Fibroblast of skin of scalp (primary cell): Measurements from ENCODE around the gene PTPRN2.
"Not testable (repeated sequence)": the region's sequence is repeated elsewhere in the genome, so short reads cannot be mapped to it uniquely, and the experiment has no call there.

Source experiments
- DNase-seq: peaks from one replicate; pipeline ENCODE4 v3.0.0-alpha.2; 2013

PTPRN2 gene

DNA sequence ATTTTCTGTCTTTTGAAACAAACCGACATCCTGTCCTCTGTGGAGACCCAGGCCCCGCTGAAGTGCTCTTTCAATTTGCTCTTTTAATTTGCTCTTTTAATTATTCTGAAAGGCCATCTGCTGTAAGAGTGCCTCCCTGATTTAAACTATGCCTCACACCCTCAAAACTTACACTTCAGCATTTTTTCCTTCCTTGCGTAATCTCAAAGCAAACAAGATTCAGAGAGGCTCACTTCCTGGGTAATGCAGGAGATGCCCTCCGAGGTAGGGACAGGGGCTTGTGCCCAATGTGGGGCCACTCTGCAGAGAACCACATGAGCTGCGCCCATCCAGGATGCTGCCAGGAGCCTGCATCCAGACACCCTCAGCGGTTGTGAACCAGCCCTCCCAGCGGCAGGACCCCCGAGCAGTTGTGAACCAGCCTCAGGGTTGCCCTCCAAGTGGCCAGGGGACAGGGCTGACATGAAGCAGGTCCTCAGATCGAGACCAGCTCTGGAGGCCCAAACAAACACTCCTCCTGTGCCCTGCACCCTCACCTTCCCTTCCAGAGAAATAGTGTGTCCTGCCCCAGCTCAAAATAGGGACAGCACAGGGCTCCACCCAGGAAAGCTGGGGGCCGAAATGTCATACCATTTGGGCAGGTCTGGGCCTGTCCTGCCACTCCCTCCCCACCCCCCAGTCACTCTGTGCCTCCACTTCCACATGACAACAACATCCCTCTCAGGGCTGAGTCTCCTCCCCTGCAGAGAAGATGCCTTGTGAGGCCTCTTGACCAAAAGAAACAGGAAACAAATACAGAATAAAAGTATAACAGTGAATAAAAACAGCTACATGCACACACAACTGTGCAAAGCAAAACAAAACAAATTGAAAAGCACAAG, 190.4 kb downstream of the PTPRN2 start:
- DNase-seq = no peak

DNA sequence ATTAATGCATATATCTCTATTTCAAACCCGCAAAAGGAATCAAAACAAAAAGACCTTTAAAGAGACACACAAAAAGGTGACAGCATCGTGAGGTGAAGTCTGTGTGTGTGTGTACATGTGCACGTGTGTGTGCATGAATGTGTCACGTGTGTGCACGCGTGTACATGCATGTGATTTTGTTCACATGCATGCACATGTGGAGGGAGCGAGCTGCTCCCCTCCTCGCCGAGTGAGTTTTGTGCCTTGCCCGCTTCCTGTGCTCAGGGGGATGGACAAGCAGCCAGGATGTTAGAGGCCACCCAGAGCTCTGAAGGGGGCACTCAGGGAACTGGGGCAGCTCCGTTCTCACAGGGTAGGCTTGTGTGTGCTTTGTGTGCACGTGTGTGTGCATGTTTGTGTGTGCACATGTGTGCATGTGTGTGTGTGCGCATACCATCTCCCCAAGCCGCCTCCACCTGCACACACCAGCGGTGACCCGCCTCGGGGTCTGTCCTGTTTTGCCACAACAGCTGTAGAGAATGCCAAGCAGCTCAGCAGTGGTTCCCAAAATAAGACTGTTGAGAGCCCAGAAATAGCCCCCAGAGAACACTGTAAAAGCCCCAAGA, 191.2 kb downstream of the PTPRN2 start:
- no peak for DNase-seq

GRCh38 chr7:158395780-158396278, 191.8 kb downstream of the PTPRN2 start:
- no peak for DNase-seq

GRCh38 chr7:158395349-158395748, 192.3 kb downstream of the PTPRN2 start:
- DNase-seq = no peak

DNA sequence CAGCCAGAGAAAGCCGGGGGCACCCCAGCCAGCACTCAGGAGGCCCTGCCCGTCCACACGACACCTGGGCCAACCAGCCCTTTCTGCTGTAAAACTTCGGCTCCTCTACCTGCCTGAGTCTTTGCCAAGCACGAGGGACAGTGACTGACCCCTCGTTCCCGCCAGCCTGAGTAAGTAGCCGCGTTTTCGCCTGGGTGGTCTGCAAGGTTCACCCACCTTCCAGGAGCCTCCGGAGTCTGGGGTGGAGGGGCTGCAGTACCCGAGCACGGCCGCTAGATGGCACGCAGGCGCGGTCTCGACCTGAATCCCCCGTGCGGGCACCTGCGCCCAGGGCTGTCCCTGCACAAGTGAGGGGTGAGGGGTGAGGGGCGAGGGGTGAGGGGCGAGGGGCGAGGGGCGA, 192.7 kb downstream of the PTPRN2 start:
- no peak for DNase-seq

GRCh38 chr7:158393926-158394625, 193.5 kb downstream of the PTPRN2 start:
- no peak for DNase-seq

DNA sequence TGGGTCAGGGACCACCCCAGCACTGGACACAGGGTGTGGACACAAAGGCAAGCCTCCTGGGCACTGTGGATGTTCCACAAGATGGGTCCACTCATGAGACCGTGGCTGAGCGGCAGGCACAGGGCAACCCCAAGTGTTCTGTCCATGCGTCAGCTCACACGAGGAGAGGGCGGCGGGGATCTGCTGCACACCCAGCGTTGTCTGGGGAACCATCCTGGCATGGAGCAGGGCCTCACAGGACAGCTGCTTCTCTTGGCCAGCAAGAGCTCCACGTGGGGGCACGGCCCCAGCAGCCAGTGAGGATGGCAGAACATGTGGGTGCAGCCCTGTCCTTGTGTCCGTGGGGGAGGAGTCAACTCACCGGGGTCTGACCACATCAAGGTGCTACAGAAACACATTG, 195.4 kb downstream of the PTPRN2 start:
- DNase-seq = no peak

DNA sequence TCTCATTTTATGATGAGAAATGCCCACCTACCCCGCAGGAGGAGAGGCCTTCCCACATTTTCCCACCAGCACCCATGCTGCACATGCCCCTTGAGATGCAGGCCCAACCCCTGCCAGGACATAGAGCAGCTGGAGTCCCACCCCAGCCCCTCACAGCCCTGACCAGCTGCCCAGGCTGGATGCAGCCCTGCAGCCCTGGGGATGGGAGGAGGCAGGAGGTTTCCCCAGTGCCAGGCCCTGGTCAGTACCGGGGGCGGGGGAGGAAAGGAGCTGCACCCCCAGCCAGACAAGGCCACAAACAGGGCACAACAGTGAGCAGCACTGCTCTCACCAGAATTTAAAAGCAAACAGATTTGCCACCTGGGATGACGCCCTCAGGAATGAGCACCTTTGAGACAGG, 196.1 kb downstream of the PTPRN2 start:
- no peak for DNase-seq

- DNase-seq = no peak
Measured at GRCh38 chr7:158391141-158391540, 196.5 kb downstream of the PTPRN2 start.

DNA sequence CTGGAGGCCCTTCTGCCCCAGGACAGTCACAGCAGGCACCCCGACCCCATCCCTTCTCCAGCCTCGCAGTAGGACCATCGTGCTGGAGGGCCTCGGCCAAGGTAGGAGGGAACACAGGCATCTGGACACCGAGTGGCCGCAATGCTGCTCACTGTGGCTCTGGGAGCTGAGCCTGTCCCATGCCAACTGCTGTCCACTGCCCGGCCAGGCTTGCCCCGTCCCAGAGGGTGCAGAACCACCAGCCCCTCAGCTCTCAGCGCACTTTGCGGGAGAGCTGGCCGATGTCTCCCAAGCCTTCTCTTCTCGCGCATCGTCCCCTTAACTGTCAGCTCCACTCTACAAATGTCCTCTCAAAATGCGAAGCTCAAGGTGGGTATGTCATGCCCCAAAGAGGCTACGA, 197.2 kb downstream of the PTPRN2 start:
- DNase-seq = no peak

DNA sequence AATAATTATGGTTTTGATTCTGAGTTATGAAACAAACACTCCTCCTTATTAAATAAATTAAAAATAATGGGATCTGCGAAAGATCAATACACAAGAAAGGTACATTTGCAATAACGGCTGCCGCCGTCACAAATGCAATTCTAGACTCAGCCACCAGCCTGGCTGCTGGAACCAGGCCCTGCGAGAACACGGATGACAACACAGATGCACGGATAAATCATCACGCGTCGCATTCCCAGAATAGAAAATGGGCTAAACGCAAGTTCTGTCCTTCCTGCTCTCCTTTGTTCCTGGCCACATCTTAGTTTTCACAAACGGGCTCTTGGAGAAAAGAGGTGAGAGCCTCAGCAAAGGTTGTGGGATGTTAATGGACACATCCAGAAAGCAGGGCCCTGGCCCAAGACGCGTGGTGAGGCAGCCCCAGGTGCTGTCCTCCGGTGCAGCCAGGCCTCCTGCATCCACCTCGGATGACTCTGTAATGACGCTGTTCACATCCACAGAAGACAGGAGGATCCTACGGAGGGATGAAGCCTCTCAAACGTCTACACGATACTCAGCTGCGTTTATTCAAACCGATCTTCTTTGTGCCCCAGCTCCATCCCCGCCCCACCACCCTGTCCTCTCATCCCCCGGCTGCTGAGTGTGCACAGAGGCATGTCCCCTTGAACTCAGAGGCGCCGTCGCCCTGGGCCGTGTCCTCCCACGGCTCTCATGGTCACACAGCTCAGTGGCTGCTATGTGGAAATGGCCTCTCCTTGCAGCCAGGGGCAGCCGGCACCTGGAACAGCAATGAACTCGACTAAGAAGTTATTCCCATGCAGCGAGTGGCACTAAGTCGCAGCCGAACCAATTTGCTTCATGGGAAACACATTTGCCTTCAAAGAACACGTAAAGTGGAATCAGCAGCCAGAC, 197.9 kb downstream of the PTPRN2 start:
- DNase-seq = no peak

DNA sequence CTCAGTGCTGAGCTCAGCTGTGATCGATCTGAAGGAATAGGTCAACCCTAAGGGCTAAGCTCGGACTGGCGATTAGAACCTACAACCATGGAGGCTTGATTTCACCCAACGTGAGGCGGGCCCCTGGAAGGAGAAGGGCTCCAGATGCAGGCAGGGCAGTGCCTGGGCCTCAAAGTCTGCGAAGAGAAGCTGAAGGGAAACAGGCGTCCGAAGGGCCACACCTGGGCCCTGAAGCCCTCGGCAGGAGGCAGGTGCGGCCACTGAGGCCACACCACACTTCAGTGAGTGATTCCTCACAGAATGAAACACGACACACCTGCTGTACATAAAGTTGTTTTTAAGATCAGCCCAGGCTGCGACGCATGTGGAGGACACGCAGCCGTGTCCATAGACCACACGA, 198.7 kb downstream of the PTPRN2 start:
- DNase-seq = no peak

DNA sequence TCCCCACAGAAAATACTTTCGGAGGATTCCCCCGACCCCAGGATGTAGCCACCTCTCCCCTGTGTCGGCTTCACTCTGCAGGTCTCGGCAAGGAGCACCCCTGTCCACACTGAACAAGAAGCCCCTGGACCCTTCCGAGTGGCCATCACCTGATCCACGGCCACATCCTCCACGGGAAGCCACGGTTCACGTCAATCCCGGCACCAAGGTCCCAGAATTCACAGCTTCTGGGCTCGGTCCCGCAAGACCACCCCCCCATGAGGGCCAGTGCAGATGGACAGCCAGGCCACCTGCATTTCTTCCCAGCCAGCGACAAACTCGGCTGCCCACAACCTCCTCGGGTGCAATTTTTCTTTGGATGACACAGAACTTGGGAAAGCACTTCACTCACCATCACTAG, 199.6 kb downstream of the PTPRN2 start:
- no peak for DNase-seq

GRCh38 chr7:158387546-158387891, 200.1 kb downstream of the PTPRN2 start:
- DNase-seq = no peak

DNA sequence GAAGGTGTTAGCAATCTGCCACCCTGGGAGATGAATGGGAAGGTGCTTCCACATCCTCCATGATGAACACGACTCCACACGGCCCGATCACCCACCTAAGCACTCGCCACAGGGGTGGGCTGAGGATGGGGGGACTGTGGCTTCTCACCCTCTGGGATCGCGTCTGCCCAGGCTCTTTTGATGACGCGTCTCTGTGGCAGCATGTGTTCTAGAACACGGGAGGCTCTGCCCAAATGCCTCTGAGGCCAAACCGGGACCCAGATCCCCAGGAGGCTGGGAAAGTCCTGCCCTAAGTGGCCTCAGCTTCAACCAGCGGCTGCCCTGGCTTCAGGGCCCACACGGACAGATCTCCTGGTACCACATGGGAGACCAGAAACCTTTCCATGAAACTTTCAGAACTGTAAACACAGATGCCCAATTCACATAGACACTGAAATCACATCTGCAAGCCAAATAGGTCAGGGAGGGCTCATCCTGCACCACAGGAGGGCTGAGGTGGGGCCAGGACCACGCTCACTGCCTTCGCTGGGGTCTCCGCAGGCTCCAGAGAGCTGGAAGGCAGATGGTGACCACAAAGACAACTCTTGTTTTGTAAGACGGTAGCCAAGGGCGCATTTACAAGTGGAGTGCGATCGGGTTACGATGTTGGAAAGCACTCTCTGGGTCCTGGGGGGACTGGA, 200.6 kb downstream of the PTPRN2 start:
- DNase-seq = no peak

GRCh38 chr7:158386355-158386618, 201.3 kb downstream of the PTPRN2 start:
- DNase-seq = no peak

GRCh38 chr7:158385496-158386354, 201.9 kb downstream of the PTPRN2 start:
- not testable (repeated sequence) for DNase-seq

DNA sequence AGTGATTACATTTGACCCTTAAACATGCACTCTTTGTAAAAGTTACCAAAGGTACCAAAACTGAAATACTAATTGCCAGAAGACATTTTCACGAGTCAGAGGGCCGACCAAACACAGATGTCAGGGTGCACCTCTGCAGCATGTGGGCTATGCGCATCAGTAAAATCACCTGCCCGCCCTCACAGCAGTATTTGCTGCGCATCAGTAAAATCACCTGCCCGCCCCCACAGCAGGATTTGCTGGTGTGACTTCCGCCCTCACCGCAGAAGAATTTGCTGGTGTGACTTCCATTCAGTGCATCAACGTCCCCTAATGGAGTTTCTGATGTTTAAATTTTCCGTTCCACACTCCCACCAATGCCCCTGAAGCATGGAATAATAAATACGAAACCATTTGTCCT, 202.9 kb downstream of the PTPRN2 start:
- DNase-seq = no peak

DNA sequence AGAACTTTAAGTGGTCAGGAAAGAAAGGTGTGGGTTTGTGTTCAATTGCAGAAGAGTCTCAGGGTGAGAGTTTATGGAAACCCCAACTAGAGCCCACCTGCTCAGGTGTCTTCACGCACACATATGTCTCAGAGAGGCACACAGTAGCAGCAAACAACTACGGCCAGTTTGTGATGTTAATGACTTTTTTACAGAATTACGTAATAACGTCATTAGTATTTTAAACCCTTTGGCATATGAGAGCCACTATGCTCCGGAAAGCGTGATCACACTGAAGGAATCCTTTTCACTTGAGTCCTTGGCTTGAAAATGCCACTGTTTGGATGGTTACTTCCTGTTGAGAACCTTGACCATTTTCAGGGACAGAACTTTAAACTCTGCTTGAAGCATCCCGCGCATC, 204.0 kb downstream of the PTPRN2 start:
- no peak for DNase-seq

DNA sequence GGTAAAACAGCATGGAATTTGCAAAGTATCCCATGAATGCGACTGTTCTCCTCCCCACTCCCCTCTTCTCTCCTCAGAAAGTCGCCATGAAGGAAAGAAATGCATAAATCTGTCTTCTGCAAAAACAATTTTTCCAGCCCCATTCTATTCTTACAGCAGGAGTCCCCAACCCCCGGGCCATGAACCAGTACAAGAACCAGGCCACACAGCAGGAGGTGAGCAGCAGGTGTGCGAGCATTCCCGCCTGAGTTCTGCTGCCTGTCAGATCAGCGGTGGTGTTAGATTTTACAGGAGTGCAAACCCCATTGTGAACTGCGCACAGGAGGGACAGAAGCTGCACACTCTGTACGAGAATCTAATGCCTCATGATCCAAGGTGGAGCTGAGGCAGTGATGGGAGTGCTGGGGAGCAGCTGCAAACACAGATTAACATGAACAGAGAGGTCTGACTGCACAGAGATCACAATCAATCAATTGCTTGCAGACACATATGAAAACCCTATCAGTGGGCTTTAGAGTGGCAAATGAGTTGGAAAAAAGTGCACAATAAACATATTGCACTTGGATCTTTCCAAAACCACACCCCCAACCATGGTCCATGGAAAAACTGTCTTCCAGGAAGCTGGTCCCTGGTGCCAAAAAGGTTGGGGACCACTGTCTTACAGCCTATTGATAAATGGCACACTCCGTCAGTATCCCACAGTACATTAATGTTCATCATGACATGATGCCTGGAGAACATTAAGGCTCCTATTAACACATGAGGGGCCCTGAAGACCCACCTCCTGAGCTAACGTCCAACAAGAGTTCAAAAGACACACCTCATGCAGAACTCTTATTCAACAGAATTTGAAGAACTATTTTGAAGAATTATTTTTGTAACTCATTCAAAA, 205.0 kb downstream of the PTPRN2 start:
- no peak for DNase-seq
